Hypothalamus (tissue), 51 donors: ENCODE measurements around the gene METTL15.
"Not testable (repeated sequence)": the region's sequence is repeated elsewhere in the genome, so short reads cannot be mapped to it uniquely, and the experiment has no call there.

ENCODE experiments used
- DNase-seq, 51 donors: peaks; one replicate each; lab custom pipeline; 2025; lab: John Stamatoyannopoulos, UW

Gene METTL15

DNA sequence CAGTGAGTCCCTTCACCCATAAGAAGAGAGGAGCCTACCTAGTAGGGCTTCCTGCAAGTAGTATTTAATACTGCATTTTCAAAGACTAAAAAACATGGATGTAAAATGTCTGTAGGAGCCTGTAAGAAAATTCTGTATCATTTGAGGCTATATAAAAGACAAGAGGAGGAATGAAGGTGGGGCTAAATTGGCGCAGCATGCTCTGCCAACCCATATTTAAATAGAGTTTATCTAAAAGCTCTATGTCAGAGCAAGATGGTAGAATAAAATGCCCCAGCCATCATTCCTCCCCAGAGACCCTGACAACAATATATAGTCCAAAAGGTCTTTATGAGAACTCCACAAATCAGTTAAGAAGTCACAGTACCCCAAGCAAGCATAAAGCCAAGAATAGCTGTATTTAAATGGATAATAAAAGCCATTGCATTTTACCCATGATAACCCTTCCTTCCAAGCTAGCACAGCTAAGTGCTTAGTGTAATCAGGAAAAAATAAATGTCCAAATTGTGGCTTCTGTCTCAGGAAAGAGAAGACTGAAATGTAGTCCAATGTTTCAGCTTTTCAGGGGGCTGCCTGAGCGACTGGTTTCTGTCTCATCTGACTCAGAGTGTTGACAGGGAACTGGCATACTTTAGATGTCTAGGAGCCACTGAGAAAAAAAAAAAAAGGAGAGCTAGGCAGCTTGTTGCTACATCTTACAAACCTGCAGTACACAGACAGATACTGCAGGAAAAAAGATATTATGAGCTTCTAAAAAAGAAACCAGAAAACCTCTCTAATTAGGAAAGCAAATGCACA is 258.6 kb downstream of the METTL15 start:
- no peak for DNase-seq

DNA sequence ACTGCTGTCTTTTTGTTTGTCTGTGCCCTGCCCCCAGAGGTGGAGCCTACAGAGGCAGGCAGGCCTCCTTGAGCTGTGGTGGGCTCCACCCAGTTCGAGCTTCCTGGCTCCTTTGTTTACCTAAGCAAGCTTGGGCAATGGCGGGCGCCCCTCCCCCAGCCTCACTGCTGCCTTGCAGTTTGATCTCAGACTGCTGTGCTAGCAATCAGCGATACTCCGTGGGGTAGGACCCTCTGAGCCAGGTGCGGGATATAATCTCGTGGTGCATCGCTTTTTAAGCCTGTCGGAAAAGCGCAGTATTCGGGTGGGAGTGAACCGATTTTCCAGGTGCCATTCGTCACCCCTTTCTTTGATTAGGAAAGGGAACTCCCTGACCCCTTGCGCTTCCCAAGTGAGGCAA is 269.9 kb downstream of the METTL15 start:
- DNase-seq, result not testable (repeated sequence)
